ENCODE data around the gene CDK12. TPM values are rescaled to one million over a fixed set of nuclear protein-coding genes. Genes with fewer than 3 reads are reported as not detected.

CDK12 gene
- total and polyA plus RNA-seq, 3 donors from 2014 or later, result 60.3 to 113 (median 103) TPM

DNA sequence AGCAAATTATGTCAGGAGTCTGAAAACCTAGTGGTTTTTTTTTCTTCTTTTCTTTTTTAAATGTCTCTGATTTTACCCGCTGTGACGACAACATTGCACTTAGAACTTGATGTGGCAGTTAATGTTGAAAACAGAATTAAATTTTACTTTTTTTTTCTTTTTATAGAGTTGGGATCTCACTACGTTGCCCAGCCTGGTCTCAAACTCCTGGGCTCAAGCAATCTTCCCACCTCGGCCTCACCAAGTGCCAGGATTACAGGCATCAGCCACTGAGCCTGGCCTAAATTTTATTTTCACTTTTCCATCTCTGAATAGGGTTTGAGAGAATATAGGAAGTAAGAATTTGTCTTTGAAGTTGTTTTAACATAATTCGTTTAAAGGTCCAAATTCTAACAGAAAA lies 52.6 kb downstream of the CDK12 start:
- no peak for DNase-seq
- H3K27me3 ChIP-seq, result no peaks in the 10 kb centered on the region
- H3K27ac ChIP-seq, result no peak overlapping the region
- no peaks in the 10 kb centered on the region for H3K9me3 ChIP-seq
- WGBS, 2 donors, result 93 to 94% methylated on average over 5 of the region's 5 CpGs
- no peaks in the 10 kb centered on the region for H3K4me1 ChIP-seq
- intact Hi-C loops (cut with DNase I; ENCODE audit: low total_unique reads), result no loop called here
- no peak for TF ChIP-seq POLR2A (IDR thresholded peaks at IDR 0.05)
- TF ChIP-seq CTCF (IDR thresholded peaks at IDR 0.05), result no peak
- no peak overlapping the region for H3K4me3 ChIP-seq
- H3K36me3 ChIP-seq (ENCODE audit: low read depth, missing control alignments), result no peaks in the 10 kb centered on the region

DNA sequence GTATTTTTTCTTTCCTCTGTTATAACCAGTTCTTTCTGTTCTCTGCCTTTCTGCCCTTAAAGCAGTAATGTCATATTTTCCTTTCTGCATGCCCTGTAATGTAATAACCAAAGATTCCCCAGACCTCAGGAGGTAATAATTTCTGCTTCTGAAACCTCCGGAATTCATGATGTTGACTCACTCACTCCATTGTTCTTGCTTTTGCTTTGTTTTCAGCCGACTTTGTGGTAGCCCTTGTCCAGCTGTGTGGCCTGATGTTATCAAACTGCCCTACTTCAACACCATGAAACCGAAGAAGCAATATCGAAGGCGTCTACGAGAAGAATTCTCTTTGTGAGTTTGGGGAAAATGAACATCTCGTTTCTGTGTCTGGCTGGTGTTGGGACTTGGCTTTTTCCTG lies 55.9 kb downstream of the CDK12 start:
- no peaks in the 10 kb centered on the region for H3K9me3 ChIP-seq
- TF ChIP-seq CTCF (IDR thresholded peaks at IDR 0.05) (no peak), POLR2A (IDR thresholded peaks at IDR 0.05) (no peak)
- no peaks in the 10 kb centered on the region for H3K4me1 ChIP-seq
- no peaks in the 10 kb centered on the region for H3K27me3 ChIP-seq
- intact Hi-C loops (cut with DNase I; ENCODE audit: low total_unique reads), result no loop called here
- no peak overlapping the region for H3K4me3 ChIP-seq
- WGBS, 2 donors, result 92% methylated on average over 7 of the region's 7 CpGs
- DNase-seq, result no peak
- H3K36me3 ChIP-seq (ENCODE audit: low read depth, missing control alignments), result no peaks in the 10 kb centered on the region
- H3K27ac ChIP-seq, result no peak overlapping the region

DNA sequence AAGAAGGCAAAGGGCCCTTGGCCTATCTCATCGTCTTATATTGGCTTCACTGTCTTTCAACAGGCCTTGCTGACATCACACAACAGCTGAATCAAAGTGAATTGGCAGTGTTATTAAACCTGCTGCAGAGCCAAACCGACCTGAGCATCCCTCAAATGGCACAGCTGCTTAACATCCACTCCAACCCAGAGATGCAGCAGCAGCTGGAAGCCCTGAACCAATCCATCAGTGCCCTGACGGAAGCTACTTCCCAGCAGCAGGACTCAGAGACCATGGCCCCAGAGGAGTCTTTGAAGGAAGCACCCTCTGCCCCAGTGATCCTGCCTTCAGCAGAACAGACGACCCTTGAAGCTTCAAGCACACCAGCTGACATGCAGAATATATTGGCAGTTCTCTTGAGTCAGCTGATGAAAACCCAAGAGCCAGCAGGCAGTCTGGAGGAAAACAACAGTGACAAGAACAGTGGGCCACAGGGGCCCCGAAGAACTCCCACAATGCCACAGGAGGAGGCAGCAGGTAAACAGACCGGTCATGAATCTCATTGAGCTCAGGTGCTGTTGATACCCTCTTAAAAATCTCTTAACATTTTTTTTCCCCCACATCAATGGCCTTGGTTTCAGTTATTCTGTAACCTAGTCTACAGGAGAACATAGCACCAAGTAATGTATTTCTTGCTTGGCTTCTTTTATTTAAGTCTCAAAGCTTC lies 64.7 kb downstream of the CDK12 start:
- no peaks in the 10 kb centered on the region for H3K9me3 ChIP-seq
- no peaks in the 10 kb centered on the region for H3K36me3 ChIP-seq (ENCODE audit: low read depth, missing control alignments)

GRCh38 chr17:39527220-39527813 lies 66.0 kb downstream of the CDK12 start:
- DNase-seq, result no peak
- no peak overlapping the region for H3K27ac ChIP-seq
- intact Hi-C loops (cut with DNase I; ENCODE audit: low total_unique reads), result no loop called here
- no peaks in the 10 kb centered on the region for H3K9me3 ChIP-seq
- H3K36me3 ChIP-seq (ENCODE audit: low read depth, missing control alignments), result no peaks in the 10 kb centered on the region
- no peaks in the 10 kb centered on the region for H3K4me1 ChIP-seq
- no peaks in the 10 kb centered on the region for H3K27me3 ChIP-seq
- TF ChIP-seq POLR2A (IDR thresholded peaks at IDR 0.05) (no peak), CTCF (IDR thresholded peaks at IDR 0.05) (peak; percentile 10 to 38 (median 28))
- H3K4me3 ChIP-seq, result no peak overlapping the region
- WGBS, 2 donors, result 91 to 98% methylated on average over 7 of the region's 7 CpGs

More for the DNA sequence above, 64.7 kb downstream of the CDK12 start:
- no peak overlapping the region for H3K4me3 ChIP-seq
- no peaks in the 10 kb centered on the region for H3K27me3 ChIP-seq
- intact Hi-C loops (cut with DNase I; ENCODE audit: low total_unique reads), result no loop called here
- WGBS, 2 donors, result 79 to 86% methylated on average over 4 to 6 of the region's 6 CpGs
- no peak overlapping the region for H3K27ac ChIP-seq
- TF ChIP-seq POLR2A (IDR thresholded peaks at IDR 0.05) (no peak), CTCF (IDR thresholded peaks at IDR 0.05) (no peak)
- no peak for DNase-seq
- H3K4me1 ChIP-seq, result no peaks in the 10 kb centered on the region

DNA sequence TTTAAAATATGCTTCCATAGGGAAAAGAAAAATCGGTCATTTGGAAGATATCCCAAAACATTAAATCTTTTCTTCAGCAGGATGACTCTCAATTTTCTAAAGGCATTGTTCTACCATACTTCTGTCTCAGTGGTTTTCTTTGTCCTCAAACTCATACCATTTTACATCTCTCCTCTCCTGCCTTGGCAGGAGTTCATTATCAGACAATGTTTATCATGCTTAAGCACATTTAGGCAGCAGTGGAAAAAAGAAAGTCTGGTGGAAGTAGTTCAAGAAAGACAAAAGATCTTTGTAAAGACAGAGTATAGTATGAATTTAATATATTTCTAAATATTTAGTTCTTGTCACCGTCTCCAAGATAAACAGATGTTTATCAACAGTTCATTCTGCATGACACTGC lies 68.2 kb downstream of the CDK12 start:
- no peak overlapping the region for H3K27ac ChIP-seq
- H3K36me3 ChIP-seq (ENCODE audit: low read depth, missing control alignments), result no peaks in the 10 kb centered on the region
- intact Hi-C loops (cut with DNase I; ENCODE audit: low total_unique reads), result no loop called here
- no peaks in the 10 kb centered on the region for H3K4me1 ChIP-seq
- DNase-seq, result no peak
- WGBS, 2 donors, result 55 to 61% methylated on average over 2 of the region's 2 CpGs
- no peaks in the 10 kb centered on the region for H3K9me3 ChIP-seq
- TF ChIP-seq CTCF (IDR thresholded peaks at IDR 0.05) (no peak), POLR2A (IDR thresholded peaks at IDR 0.05) (no peak)
- no peaks in the 10 kb centered on the region for H3K27me3 ChIP-seq
- no peak overlapping the region for H3K4me3 ChIP-seq
